Fibroblast of skin of abdomen (primary cell): ENCODE results near the gene CCDC59.

ENCODE experiments used
- DNase-seq: peaks from one replicate; pipeline ENCODE4 v3.0.0-alpha.2; 2013

Gene CCDC59

GRCh38 chr12:82314406-82314892 is 43.7 kb downstream of the CCDC59 start:
- DNase-seq, result no peak
